Measurements from ENCODE around the gene CCDC152.

- TF ChIP-seq EZH2 (IDR thresholded peaks at IDR 0.05; ENCODE audit: insufficient read depth, poor library complexity, severe bottlenecking) = no peak
- no peak for TF ChIP-seq EZH2phosphoT487 (IDR thresholded peaks at IDR 0.05; ENCODE audit: insufficient read depth, low read depth)
These were observed 45.0 kb downstream of the CCDC152 start for GRCh38 chr5:42801516-42802166.

All from GM23248 (cell line).